CD4-positive, alpha-beta T cell treated with Interleukin-1 beta for 1 hour (primary cell): ENCODE measurements around the gene SCMH1.

Experiments
- DNase-seq, 2 donors: peaks; one replicate each; pipeline ENCODE4 v3.0.0-alpha.2; 2020 to 2022

The SCMH1 gene

GRCh38 chr1:41021526-41022308 is 220.4 kb downstream of the SCMH1 start, which contains the start of gene SLFNL1:
Gene SLFNL1, minus strand, starts transcription at chr1:41021725. Its CDS starts 1,065 bp downstream, at chr1:41020660.
- DNase-seq, result no peak

- DNase-seq, result no peak
Measured at GRCh38 chr1:41020654-41021053, 221.5 kb downstream of the SCMH1 start.

GRCh38 chr1:41020109-41020576 is 222.0 kb downstream of the SCMH1 start:
- no peak for DNase-seq

GRCh38 chr1:41019353-41019745 is 222.8 kb downstream of the SCMH1 start:
- no peak for DNase-seq

- no peak for DNase-seq
Measured at GRCh38 chr1:41018018-41018410, 224.1 kb downstream of the SCMH1 start.

- DNase-seq, result no peak
Measured at GRCh38 chr1:41017141-41018017, 224.7 kb downstream of the SCMH1 start.

DNA sequence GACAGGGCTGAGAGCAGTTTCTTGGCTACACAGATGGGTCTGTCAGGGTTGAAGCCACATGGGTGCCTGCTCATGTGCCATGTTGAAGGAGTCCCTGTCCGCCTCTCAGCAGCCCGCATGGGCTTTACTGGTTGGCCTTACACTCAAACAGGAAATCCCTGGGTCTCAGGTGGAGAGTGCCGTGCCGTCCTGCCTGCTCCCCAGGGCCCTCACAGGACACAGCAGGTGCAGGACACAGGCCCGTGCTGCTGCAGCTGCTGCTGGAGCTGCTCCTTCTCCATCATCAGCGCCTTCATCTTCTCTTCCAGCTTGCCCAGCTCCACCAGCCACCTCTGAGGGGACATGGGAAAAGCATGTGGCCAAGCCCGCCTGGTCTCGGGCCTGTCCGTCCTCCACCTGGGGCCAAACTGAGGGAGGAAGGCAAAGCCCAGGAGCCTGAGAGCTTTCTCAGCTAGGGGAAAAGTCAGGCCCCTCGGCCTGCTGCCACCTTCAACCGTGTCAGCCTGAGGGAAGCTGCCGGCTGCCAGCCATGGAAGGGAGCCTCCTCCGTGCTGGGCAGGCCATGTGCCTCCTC is 226.1 kb downstream of the SCMH1 start:
- DNase-seq, result no peak

- DNase-seq, result no peak
Measured at GRCh38 chr1:41015281-41015896, 226.7 kb downstream of the SCMH1 start.

GRCh38 chr1:41014871-41015270 is 227.2 kb downstream of the SCMH1 start:
- no peak for DNase-seq

- DNase-seq, result no peak
Measured at GRCh38 chr1:41013796-41014195, 228.3 kb downstream of the SCMH1 start.

DNA sequence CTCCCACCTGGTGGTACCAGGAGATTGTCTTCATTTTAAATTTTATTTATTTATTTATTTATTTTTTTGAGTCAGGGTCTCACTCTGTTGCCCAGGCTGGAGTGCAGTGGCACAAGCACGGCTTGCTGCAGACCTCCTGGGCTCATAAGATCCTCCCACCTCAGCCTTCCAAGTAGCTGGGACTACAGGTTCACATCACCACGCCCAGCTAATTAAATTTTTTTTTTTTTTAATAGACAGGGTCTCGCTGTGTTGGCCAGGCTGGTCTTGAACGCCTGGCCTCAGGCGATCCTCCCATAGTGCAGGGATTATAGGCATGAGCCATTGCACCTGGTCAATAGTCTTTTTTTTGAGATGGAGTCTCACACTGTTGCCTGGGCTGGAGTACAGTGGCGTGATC is 229.1 kb downstream of the SCMH1 start:
- no peak for DNase-seq

GRCh38 chr1:41010345-41010744 is 231.8 kb downstream of the SCMH1 start:
- no peak for DNase-seq

GRCh38 chr1:41009466-41009865 is 232.6 kb downstream of the SCMH1 start:
- no peak for DNase-seq

DNA sequence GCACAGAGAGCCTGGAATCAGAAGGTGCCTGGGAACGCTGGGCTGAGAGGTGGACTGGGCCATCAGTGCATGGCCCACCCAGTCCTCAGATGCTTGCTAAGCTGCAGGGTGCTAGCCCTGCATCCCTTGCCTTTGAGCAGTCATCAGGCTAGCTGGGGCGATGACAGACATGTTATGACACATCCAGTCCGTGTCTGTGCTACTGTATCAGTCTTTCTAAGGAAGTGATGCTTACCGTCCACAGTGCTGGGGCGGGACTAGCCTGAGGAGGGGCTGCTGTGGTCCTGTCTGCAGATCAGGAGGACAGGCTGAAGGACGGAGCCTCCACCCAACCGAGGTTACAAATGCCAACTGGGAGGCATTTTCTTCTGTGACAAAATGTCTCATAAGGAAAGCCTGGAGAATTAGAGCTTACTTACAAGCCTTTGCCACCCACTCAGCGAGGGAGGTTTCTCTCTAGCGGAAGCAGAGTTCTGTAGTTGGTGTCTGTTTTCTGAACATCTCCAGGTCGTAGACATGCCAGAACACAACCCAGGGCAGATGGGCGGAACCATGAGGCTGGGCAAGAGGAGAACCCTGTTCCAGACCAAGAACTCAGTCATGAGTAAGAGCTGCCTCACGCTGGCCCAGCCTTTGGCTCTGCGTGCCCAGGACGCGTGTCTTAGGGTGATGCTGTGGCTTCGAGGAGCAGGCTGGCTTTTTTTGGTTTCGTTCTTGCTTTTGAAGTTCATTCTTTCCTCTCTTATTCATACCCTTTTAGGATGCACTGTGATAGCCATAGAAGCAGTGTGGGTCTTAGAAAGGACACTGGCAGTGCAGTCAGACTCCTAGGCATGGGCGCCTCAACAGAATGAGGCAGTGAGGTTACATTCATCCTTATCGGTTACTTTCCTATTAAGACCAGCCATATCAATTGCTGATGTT is 234.9 kb downstream of the SCMH1 start:
- no peak for DNase-seq

- no peak for DNase-seq
Measured at GRCh38 chr1:41005876-41006275, 236.2 kb downstream of the SCMH1 start.

- DNase-seq, result peak; percentile 85
Measured at GRCh38 chr1:41003640-41004220, 238.4 kb downstream of the SCMH1 start.

DNA sequence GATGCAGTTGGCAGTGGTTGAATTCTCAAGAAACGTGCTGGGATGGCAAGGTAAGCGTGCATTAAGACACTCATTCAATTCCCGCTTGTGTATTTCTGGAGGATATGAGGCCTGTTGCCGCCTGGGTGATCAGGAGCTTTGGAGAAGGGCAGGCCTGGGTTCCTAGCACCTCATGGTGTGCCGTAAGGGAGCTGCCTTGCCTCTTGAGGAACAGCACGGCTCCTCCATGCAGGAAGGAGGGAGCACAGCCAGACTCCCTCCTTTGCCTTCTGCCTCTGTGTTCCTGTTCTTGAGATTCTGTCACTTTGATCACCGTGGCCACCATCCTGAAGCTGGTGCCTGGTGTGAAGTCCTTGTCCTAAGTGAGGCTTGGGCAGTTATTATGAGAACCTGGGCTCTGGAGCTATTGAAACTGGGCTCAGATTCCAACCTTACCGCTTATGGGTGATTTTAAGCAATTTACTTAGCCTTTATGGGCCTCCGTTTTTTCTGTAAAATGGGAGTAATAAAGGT is 238.9 kb downstream of the SCMH1 start:
- no peak for DNase-seq

- no peak for DNase-seq
Measured at GRCh38 chr1:40998668-40999067, 243.4 kb downstream of the SCMH1 start.

- DNase-seq, result no peak
Measured at GRCh38 chr1:40997096-40997495, 245.0 kb downstream of the SCMH1 start.

- no peak for DNase-seq
Measured at GRCh38 chr1:40989066-40989465, 253.0 kb downstream of the SCMH1 start.

- DNase-seq, result no peak
Measured at GRCh38 chr1:40988280-40988679, 253.8 kb downstream of the SCMH1 start.
